WTC11 (cell line): Measurements from ENCODE around the gene PDZK1IP1.

ENCODE experiments used
- ATF6 ChIP-seq: sonication (generic); formaldehyde crosslinking; IDR thresholded peaks from 2 replicates; pipeline ENCODE4 v1.8.1; 2023; ENCODE audit warnings: mild to moderate bottlenecking, missing genetic modification reagents
- CTCF ChIP-seq: fragments of 200-600 bp; IDR thresholded peaks from 2 replicates; pipeline ENCODE4 v1.8.0; 2022; ENCODE audit warnings: antibody characterized with exemption
- E2F4 ChIP-seq: sonication (generic); formaldehyde crosslinking; IDR thresholded peaks from 2 replicates; pipeline ENCODE4 v1.8.1; 2022; ENCODE audit warnings: low read depth, mild to moderate bottlenecking, moderate library complexity, missing genetic modification reagents, borderline replicate concordance
- FOXP4 ChIP-seq: sonication (generic); formaldehyde crosslinking; IDR thresholded peaks from 2 replicates; pipeline ENCODE4 v1.8.0; 2022; ENCODE audit warnings: mild to moderate bottlenecking, missing genetic modification reagents
- JUN ChIP-seq: sonication (generic); formaldehyde crosslinking; IDR thresholded peaks from 2 replicates; pipeline ENCODE4 v1.8.0; 2023; ENCODE audit warnings: mild to moderate bottlenecking, missing genetic modification reagents
- TF ChIP-seq, protein P1 (sequence below): sonication (generic); formaldehyde crosslinking; IDR thresholded peaks from 2 replicates; pipeline ENCODE4 v1.8.1; 2023; ENCODE audit warnings: mild to moderate bottlenecking, missing genetic modification reagents, borderline replicate concordance

GRCh38 chr1:47219590-47220220, 29.9 kb upstream of the PDZK1IP1 start:
- TF ChIP-seq FOXP4: no peak
- TF ChIP-seq ATF6 (CRISPR knock-in tag): no peak
- TF ChIP-seq CTCF: no peak
- TF ChIP-seq, protein P1, sequence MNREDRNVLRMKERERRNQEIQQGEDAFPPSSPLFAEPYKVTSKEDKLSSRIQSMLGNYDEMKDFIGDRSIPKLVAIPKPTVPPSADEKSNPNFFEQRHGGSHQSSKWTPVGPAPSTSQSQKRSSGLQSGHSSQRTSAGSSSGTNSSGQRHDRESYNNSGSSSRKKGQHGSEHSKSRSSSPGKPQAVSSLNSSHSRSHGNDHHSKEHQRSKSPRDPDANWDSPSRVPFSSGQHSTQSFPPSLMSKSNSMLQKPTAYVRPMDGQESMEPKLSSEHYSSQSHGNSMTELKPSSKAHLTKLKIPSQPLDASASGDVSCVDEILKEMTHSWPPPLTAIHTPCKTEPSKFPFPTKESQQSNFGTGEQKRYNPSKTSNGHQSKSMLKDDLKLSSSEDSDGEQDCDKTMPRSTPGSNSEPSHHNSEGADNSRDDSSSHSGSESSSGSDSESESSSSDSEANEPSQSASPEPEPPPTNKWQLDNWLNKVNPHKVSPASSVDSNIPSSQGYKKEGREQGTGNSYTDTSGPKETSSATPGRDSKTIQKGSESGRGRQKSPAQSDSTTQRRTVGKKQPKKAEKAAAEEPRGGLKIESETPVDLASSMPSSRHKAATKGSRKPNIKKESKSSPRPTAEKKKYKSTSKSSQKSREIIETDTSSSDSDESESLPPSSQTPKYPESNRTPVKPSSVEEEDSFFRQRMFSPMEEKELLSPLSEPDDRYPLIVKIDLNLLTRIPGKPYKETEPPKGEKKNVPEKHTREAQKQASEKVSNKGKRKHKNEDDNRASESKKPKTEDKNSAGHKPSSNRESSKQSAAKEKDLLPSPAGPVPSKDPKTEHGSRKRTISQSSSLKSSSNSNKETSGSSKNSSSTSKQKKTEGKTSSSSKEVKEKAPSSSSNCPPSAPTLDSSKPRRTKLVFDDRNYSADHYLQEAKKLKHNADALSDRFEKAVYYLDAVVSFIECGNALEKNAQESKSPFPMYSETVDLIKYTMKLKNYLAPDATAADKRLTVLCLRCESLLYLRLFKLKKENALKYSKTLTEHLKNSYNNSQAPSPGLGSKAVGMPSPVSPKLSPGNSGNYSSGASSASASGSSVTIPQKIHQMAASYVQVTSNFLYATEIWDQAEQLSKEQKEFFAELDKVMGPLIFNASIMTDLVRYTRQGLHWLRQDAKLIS (CRISPR knock-in tag): no peak
- TF ChIP-seq E2F4 (CRISPR knock-in tag): no peak
- no peak for TF ChIP-seq JUN (CRISPR knock-in tag)
